ENCODE measurements around the gene TDRD10. TPM values are rescaled to one million over a fixed set of nuclear protein-coding genes. Genes with fewer than 3 reads are reported as not detected.
"Not testable (repeated sequence)": the region's sequence is repeated elsewhere in the genome, so short reads cannot be mapped to it uniquely, and the experiment has no call there.

Gene TDRD10
- total RNA-seq, 2 donors from 2014 or later, result 3.4 to 5.8 TPM

DNA sequence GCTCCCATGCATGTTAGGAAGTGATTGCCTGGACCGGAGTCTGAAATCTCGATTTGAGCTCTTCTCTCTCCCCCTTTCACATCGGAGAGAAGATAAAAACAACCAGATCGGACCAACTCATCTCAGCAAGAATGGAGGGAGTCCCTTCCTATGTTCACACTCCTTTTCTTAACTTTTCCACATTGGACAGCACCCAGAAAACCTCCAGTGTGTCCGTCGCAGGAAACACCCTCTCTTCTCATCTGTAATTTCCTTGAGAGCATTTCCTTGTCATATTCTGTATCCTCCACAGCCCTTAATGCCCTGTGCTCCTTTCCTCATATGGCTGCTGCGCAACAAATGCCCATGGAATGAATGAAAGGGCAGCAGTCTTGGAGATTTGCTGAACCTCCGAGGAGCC is 1.5 kb upstream of the TDRD10 start:
- intact Hi-C loops (cut with DNase I), result no loop called here
- DNase-seq (ENCODE audit: low spot score), result no peak

- intact Hi-C loops (cut with DNase I), result no loop called here
- peak; percentile 91 for DNase-seq (ENCODE audit: low spot score)
Measured at GRCh38 chr1:154501423-154502065, 475 bp upstream of the TDRD10 start.

- intact Hi-C loops (cut with DNase I), result no loop called here
- DNase-seq (ENCODE audit: low spot score), result no peak
Measured at GRCh38 chr1:154502744-154503115, 711 bp downstream of the TDRD10 start.

- intact Hi-C loops (cut with DNase I), result no loop called here
- DNase-seq (ENCODE audit: low spot score), result no peak
Measured at GRCh38 chr1:154503898-154504297, 1.9 kb downstream of the TDRD10 start.

- no peak for DNase-seq (ENCODE audit: low spot score)
- intact Hi-C loops (cut with DNase I), result no loop called here
Measured at GRCh38 chr1:154512760-154513159, 10.7 kb downstream of the TDRD10 start.

DNA sequence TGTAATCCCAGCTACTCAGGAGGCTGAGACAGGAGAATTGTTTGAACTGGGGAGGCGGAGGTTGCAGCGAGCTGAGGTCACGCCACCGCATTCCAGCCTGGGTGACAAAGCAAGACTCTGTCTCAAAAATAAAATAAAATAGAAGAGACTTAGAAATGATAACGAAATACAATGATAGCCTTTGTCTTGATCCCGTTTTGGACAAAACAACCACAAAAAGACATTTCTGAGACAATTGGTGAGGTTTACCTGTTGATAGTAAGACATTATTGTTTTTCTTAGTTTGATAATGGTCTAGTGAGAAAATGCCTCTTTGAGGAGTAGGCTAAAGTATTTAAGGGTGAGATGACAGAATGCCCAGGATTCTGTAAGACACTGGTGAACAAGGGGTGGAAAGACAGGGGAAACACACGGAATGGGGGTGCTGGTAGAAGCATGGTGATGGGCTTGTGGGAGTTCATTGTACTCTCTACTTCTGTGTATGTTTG is 12.1 kb downstream of the TDRD10 start:
- intact Hi-C loops (cut with DNase I), result no loop called here
- no peak for DNase-seq (ENCODE audit: low spot score)

GRCh38 chr1:154517661-154518060 is 15.6 kb downstream of the TDRD10 start:
- intact Hi-C loops (cut with DNase I), result no loop called here
- DNase-seq (ENCODE audit: low spot score), result no peak

DNA sequence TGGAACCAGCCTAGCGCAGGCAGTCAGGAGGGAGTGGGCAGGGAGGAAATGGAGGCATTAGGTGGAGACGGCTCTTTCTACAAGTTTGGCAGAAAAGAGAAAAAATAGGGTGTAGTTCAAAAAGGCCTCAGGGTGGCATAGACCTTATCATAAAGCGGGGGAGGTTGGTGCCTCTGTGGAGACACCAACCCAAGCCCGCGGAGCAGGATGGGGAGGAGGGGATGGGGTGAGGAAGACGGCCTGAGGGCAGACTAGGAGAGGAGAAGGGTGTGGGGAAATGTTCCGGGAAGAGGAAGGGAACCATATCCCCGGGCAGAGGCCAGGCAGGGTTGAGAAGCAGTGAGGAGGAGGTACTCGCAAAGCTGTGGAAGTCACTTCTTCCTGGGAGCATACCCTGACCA is 17.6 kb downstream of the TDRD10 start:
- intact Hi-C loops (cut with DNase I), result no loop called here

DNA sequence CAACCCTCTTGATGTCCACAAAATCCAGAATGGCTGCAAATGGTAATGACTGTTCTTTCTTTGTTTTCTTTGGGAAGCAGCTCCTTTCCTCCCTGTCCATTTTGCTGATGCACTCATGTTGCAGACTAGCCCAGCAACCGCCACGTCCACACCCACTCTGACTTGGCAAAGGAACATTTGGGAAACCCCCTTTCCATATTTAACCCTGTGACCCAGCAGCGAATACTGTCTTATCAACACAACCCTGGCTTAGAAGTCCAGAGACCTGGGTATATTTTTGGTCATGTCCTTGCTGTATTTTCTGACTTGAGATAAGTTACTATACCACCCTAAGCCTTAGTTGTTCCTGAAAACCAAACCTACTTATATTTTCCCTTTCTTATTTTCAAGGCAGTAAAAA is 18.3 kb downstream of the TDRD10 start:
- no peak for DNase-seq (ENCODE audit: low spot score)

More for the DNA sequence above, 17.6 kb downstream of the TDRD10 start:
- DNase-seq (ENCODE audit: low spot score), result no peak

DNA sequence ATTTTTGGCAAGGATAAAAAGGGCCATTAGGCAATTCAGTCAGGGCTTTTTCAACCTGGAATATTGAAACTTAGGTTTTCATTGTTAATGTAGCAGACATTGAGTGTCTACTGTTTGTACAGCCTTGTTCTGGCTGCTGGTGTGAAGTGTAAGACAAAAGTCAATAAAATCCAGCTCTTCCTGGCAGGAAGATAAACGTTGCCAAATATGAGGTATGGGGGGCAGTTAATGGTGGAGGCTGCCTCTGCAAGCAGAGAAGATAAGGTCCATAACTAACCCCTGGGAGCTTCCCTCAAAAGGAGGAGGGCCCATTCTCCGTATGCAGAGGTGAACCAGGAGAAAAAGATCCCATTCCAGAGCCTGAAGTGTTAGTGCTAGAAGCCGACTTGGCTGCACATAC is 19.7 kb downstream of the TDRD10 start:
- DNase-seq (ENCODE audit: low spot score), result no peak
- intact Hi-C loops (cut with DNase I), result no loop called here

More for the DNA sequence above, 18.3 kb downstream of the TDRD10 start:
- intact Hi-C loops (cut with DNase I), result no loop called here

DNA sequence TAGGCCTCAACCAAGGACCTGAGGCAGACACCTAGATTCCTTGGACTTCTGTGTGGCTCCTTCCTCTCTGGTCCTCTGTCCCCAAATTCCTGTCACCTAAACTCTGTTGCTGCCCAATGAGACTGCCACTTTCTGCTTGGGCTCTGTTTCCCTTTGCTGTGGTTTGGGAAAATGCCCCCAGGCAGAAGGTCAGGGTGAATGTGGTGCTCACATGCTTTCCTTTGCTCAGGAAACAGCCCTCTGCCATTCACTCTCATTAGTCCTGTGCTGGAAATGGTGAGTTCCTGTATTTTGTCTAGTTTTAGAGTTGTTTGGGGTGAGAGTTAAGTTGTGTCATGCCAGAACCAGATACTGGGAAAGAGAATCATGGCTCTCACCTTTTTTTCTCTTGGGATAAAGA is 22.9 kb downstream of the TDRD10 start:
- intact Hi-C loops (cut with DNase I), result no loop called here
- DNase-seq (ENCODE audit: low spot score), result peak; percentile 11

DNA sequence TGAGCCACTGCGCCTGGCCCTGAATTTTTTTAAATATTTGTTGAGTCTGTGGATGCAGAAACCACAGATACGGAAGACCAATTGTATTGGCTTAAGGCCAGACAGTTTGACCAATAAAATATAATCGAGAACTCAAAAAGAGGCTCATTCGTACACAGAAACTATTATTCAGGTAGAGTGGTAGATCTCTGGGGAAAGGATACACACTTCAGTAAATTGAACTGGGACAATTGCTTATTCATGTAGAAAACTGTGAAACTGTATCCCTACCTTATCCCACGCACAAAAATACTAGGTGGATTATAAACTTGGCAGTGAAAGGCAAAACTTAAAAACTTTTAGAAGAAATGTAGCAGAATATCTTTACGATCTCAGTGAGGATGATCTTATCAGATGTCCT is 25.2 kb downstream of the TDRD10 start:
- DNase-seq (ENCODE audit: low spot score), result no peak
- intact Hi-C loops (cut with DNase I), result no loop called here

DNA sequence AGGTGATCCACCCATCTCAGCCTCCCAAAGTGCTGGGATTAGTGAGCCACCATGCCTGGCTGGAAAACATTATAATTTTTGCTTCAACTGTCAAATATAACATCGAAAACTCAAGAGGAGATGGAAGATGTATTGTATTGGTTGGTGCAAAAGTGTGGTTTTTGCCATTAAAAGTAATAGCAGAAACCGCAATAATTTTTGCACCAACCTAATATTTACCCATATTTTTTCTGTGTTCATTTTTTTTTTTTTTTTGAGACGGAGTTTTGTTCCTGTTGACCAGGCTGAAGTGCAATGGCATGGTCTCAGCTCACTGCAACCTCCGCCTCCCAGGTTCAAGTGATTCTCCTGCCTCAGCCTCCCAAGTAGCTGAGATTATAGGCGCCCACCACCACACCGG is 27.3 kb downstream of the TDRD10 start:
- intact Hi-C loops (cut with DNase I), result no loop called here

DNA sequence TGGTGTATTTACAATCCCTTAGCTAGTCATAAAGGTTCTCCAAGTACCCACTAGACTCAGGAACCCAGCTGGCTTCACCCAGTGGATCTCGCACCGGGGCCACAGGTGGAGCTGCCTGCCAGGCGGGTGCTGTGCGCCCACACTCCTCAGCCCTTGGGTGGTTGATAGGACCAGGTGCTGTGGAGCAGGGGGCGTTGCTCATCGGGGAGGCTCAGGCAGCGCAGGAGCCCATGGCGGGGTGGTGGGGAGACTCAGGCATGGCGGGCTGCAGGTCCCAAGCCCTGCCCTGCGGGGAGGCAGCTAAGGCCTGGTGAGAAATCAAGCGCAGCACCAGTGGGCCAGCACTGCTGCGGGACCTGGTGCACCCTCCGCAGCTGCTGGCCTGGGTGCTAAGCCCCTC is 29.9 kb downstream of the TDRD10 start:
- intact Hi-C loops (cut with DNase I); DNase-seq (ENCODE audit: low spot score): not testable (repeated sequence)

More for the DNA sequence above, 27.3 kb downstream of the TDRD10 start:
- no peak for DNase-seq (ENCODE audit: low spot score)

DNA sequence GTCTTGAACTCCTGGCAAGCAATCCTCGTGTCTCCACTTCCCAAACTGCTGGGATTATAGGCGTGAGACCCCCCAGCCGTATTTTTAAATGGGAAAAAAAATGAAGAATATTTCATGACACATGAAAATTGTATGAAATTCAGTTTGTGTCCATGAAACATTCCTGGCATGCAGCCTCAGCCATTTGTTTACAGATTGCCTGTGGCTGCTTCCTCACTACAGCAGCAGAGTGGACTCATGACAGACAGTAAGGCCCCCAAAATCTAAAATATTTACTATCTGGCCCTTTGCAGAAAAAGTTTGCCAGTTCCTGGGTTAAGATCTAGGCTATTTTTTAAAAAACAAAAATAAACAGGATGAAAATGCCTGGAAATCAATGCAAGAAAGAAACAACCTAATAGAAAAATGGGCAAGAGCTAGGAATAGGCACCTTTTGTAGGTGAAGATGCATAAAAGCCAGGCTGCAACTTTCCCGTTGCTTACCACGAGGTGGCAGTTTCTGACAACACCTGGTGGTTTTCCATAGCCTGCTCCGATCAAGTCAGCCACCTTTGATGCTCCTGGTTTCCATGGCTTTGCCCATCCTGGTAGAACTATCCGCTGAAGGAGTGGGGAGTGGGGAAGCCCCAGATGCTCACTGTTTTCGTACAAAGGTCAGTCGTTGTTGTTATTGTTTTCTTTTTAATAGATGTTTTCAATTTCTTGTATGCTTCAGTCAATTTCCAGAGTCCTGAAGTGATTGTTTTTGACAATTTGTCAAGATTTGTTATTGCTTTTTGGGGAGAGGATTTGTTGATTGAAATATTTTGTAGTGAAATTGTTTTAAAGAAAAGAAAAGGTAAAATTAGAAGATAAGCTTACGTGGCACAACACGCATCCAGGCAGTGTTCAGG is 32.2 kb downstream of the TDRD10 start:
- intact Hi-C loops (cut with DNase I), result no loop called here
- no peak for DNase-seq (ENCODE audit: low spot score)

DNA sequence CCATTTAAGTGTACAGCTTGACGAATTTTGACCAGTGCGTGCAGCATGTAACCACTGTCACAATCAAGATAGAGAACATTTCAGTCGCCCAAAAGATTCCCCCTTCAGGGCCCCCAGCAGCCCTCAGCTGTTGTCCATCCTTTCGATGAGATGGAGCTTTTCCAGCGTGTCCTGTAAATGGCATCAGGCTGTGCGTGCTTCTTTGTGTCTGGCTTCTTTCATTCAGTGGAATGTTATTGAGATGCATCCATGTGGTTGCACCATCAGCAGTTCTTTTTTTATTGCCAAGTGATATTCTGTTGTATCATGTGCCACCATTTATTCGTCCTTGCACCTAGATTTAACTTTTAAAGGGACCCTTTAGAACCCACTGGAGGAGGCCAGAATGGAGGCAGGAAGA is 34.6 kb downstream of the TDRD10 start:
- DNase-seq (ENCODE audit: low spot score), result no peak
- intact Hi-C loops (cut with DNase I), result no loop called here

- DNase-seq (ENCODE audit: low spot score), result no peak
- intact Hi-C loops (cut with DNase I), result loop anchor here in 1 of 2 donors (10.0 kb wide), 1 partner anchor 55 kb away; no protein-coding TSS in a partner anchor
Measured at GRCh38 chr1:154539486-154540483, 37.8 kb downstream of the TDRD10 start.

DNA sequence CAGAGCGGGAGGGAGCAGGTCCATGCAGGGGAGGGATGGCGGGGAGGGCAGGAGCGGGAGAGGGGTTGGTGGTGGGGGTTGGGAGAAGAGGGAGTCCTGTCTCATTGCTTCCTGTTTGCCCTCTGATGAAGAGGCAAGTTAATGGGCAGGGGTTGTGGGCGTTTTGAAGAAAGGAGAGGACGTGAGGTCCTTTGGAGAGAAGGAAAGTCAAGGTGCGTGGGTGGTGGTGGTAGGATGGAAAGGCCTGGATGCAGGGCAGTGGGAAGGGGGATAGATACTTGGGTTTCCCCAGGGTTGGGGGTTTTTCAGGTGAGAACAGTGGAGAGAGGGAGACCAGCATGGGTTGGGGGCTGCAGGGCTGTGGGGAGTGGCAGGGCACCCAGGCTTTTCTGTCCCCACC is 39.2 kb downstream of the TDRD10 start:
- DNase-seq (ENCODE audit: low spot score), result no peak
- intact Hi-C loops (cut with DNase I), result loop anchor here in 1 of 2 donors (10.0 kb wide), 1 partner anchor 56 kb away; no protein-coding TSS in a partner anchor
